ENCODE results near the gene NFE2L1. TPM values are rescaled to one million over a fixed set of nuclear protein-coding genes. Genes with fewer than 3 reads are reported as not detected.
A peak's percentile ranks its signal among the peaks of the same experiment; 100 is the strongest.

NFE2L1 gene
- total RNA-seq, 6 experiments from 2014 or later, result 63.1 to 156 (median 117) TPM

- H3K27me3 ChIP-seq, result no peaks in the 10 kb centered on the region
- H3K4me3 ChIP-seq, result no peak overlapping the region
- 67% methylated on average over 1 of the region's 4 CpGs for WGBS (ENCODE audit: insufficient coverage, low coverage, low lambda C conversion rate, missing lambda C conversion rate)
- H3K36me3 ChIP-seq, result peaks cover 10 to 58% (median 35%) of the 10 kb centered on the region in 4 donors
- H3K27ac ChIP-seq, result no peak overlapping the region
- peaks cover 0 to 47% (median 14%) of the 10 kb centered on the region in 4 donors for H3K4me1 ChIP-seq
- ATAC-seq (no peak), DNase-seq (no peak)
- no peaks in the 10 kb centered on the region for H3K9me3 ChIP-seq
- TF ChIP-seq CTCF (IDR thresholded peaks at IDR 0.05), result no peak
- no peak for TF ChIP-seq POLR2A (IDR thresholded peaks at IDR 0.05)
- intact Hi-C loops (cut with DNase I), result no loop called here
These were observed 9.5 kb downstream of the NFE2L1 start for GRCh38 chr17:48057626-48058025.

- ATAC-seq, result no peak
- H3K27ac ChIP-seq, result no peak overlapping the region
- H3K4me1 ChIP-seq, result peaks cover 0 to 38% (median 11%) of the 10 kb centered on the region in 4 donors
- no peaks in the 10 kb centered on the region for H3K9me3 ChIP-seq
- 85% methylated on average over 4 of the region's 11 CpGs for WGBS (ENCODE audit: insufficient coverage, low coverage, low lambda C conversion rate, missing lambda C conversion rate)
- TF ChIP-seq POLR2A (IDR thresholded peaks at IDR 0.05), result no peak
- TF ChIP-seq CTCF (IDR thresholded peaks at IDR 0.05), result no peak
- no peak overlapping the region for H3K4me3 ChIP-seq
- DNase-seq, result no peak
- H3K36me3 ChIP-seq, result peaks cover 10 to 65% (median 38%) of the 10 kb centered on the region in 4 donors
- intact Hi-C loops (cut with DNase I), result no loop called here
- no peaks in the 10 kb centered on the region for H3K27me3 ChIP-seq
These were observed 10.4 kb downstream of the NFE2L1 start for GRCh38 chr17:48058393-48059124.

- Histone ChIP-seq H3K4me3 (no peak overlapping the region), H3K27me3 (no peaks in the 10 kb centered on the region), H3K27ac (no peak overlapping the region), H3K36me3 (peaks cover 10 to 66% (median 38%) of the 10 kb centered on the region in 4 donors), H3K4me1 (peaks cover 0 to 38% (median 11%) of the 10 kb centered on the region in 4 donors), H3K9me3 (no peaks in the 10 kb centered on the region)
- ATAC-seq (no peak), DNase-seq (no peak)
- TF ChIP-seq POLR2A (IDR thresholded peaks at IDR 0.05) (no peak), CTCF (IDR thresholded peaks at IDR 0.05) (no peak)
- intact Hi-C loops (cut with DNase I), result no loop called here
- 77% methylated on average over 14 of the region's 32 CpGs for WGBS (ENCODE audit: insufficient coverage, low coverage, low lambda C conversion rate, missing lambda C conversion rate)
These were observed 11.0 kb downstream of the NFE2L1 start for GRCh38 chr17:48059125-48059668.

- H3K4me3 ChIP-seq, result no peak overlapping the region
- DNase-seq, result peak in 2 of 3 donors; percentile 70 to 74
- intact Hi-C loops (cut with DNase I), result no loop called here
- peaks cover 10 to 69% (median 38%) of the 10 kb centered on the region in 4 donors for H3K36me3 ChIP-seq
- no peaks in the 10 kb centered on the region for H3K9me3 ChIP-seq
- ATAC-seq, result peak; percentile 53 to 68 (median 59)
- no peaks in the 10 kb centered on the region for H3K27me3 ChIP-seq
- TF ChIP-seq CTCF (IDR thresholded peaks at IDR 0.05) (no peak), POLR2A (IDR thresholded peaks at IDR 0.05) (no peak)
- 7% methylated on average over 4 of the region's 7 CpGs for WGBS (ENCODE audit: insufficient coverage, low coverage, low lambda C conversion rate, missing lambda C conversion rate)
- H3K27ac ChIP-seq, result no peak overlapping the region
- peaks cover 0 to 40% (median 10%) of the 10 kb centered on the region in 4 donors for H3K4me1 ChIP-seq
These were observed 12.1 kb downstream of the NFE2L1 start for GRCh38 chr17:48060249-48060648.

All from right lobe of liver (tissue), 6 donors.